ENCODE measurements around the gene RAPGEF4. TPM values are rescaled to one million over a fixed set of nuclear protein-coding genes. Genes with fewer than 3 reads are reported as not detected.

Gene RAPGEF4
- total RNA-seq, 4 donors from 2014 or later = 16.1 to 26.2 (median 21.3) TPM

DNA sequence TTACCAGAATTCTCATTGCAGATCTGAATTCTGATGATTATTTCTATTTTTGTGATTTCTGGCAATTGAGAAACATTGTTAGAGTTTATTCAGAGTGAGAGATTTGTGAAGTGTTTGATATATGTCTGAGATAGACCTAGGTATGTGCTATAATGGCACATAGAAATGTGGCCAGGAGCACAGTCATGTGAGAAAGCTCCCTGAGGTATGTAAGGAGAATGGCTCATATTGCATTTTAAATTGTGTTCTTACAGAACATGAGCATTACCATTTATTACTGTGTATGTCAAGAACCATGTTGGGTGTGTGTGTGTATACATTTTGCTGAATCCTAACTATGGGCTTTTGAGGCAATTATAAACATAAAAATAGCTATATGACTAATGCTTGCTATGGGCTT is 101.2 kb downstream of the RAPGEF4 start:
- Histone ChIP-seq H3K4me3 (no peak overlapping the region), H3K4me1 (no peaks in the 10 kb centered on the region), H3K9me3 (no peaks in the 10 kb centered on the region), H3K36me3 (no peaks in the 10 kb centered on the region), H3K27ac (peak overlapping the region; percentile 23 to 29), H3K27me3 (no peaks in the 10 kb centered on the region)
- no peak for TF ChIP-seq POLR2A (IDR thresholded peaks at IDR 0.05)
- TF ChIP-seq, protein P1, sequence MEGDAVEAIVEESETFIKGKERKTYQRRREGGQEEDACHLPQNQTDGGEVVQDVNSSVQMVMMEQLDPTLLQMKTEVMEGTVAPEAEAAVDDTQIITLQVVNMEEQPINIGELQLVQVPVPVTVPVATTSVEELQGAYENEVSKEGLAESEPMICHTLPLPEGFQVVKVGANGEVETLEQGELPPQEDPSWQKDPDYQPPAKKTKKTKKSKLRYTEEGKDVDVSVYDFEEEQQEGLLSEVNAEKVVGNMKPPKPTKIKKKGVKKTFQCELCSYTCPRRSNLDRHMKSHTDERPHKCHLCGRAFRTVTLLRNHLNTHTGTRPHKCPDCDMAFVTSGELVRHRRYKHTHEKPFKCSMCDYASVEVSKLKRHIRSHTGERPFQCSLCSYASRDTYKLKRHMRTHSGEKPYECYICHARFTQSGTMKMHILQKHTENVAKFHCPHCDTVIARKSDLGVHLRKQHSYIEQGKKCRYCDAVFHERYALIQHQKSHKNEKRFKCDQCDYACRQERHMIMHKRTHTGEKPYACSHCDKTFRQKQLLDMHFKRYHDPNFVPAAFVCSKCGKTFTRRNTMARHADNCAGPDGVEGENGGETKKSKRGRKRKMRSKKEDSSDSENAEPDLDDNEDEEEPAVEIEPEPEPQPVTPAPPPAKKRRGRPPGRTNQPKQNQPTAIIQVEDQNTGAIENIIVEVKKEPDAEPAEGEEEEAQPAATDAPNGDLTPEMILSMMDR (IDR thresholded peaks at IDR 0.05) = no peak
- intact Hi-C loops (cut with DNase I; ENCODE audit: low total_unique reads) = no loop called here
- DNase-seq = no peak

GRCh38 chr2:172839446-172839845 is 103.8 kb downstream of the RAPGEF4 start:
- H3K4me3 ChIP-seq = no peak overlapping the region
- no peak for DNase-seq
- no peaks in the 10 kb centered on the region for H3K4me1 ChIP-seq

GRCh38 chr2:172842511-172843265 is 107.0 kb downstream of the RAPGEF4 start:
- no peak for DNase-seq
- intact Hi-C loops (cut with DNase I; ENCODE audit: low total_unique reads) = no loop called here
- Histone ChIP-seq H3K36me3 (no peaks in the 10 kb centered on the region), H3K27me3 (no peaks in the 10 kb centered on the region), H3K4me3 (no peak overlapping the region), H3K27ac (no peak overlapping the region), H3K4me1 (no peaks in the 10 kb centered on the region), H3K9me3 (no peaks in the 10 kb centered on the region)
- TF ChIP-seq, protein P1 (IDR thresholded peaks at IDR 0.05) = no peak
- no peak for TF ChIP-seq POLR2A (IDR thresholded peaks at IDR 0.05)

More at GRCh38 chr2:172839446-172839845, 103.8 kb downstream of the RAPGEF4 start:
- Histone ChIP-seq H3K9me3 (no peaks in the 10 kb centered on the region), H3K27ac (no peak overlapping the region), H3K36me3 (no peaks in the 10 kb centered on the region), H3K27me3 (no peaks in the 10 kb centered on the region)
- TF ChIP-seq, protein P1 (IDR thresholded peaks at IDR 0.05) = no peak
- TF ChIP-seq POLR2A (IDR thresholded peaks at IDR 0.05) = no peak
- intact Hi-C loops (cut with DNase I; ENCODE audit: low total_unique reads) = no loop called here

DNA sequence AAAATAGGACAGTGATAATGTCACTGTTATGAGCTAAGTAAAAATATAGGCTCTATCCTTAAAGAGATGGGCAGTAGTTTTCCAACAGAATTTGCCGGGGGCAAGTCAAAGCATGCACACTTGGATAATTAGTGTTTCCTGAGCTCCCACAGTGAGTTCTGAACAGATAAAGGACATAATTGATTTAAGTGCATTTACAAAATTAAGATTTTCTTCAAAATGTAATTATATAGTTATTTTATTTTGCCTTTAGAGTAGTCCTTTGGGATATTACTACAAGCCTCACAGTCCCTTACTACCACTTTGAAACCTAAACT is 107.6 kb downstream of the RAPGEF4 start:
- Histone ChIP-seq H3K4me3 (no peak overlapping the region), H3K36me3 (no peaks in the 10 kb centered on the region), H3K4me1 (no peaks in the 10 kb centered on the region), H3K27me3 (no peaks in the 10 kb centered on the region), H3K27ac (no peak overlapping the region), H3K9me3 (no peaks in the 10 kb centered on the region)
- DNase-seq = no peak
- intact Hi-C loops (cut with DNase I; ENCODE audit: low total_unique reads) = no loop called here
- TF ChIP-seq, protein P1 (IDR thresholded peaks at IDR 0.05) = no peak
- no peak for TF ChIP-seq POLR2A (IDR thresholded peaks at IDR 0.05)

GRCh38 chr2:172843902-172844715 is 108.5 kb downstream of the RAPGEF4 start:
- Histone ChIP-seq H3K4me1 (no peaks in the 10 kb centered on the region), H3K36me3 (no peaks in the 10 kb centered on the region), H3K27ac (no peak overlapping the region), H3K27me3 (no peaks in the 10 kb centered on the region), H3K4me3 (no peak overlapping the region), H3K9me3 (no peaks in the 10 kb centered on the region)
- no peak for TF ChIP-seq POLR2A (IDR thresholded peaks at IDR 0.05)
- TF ChIP-seq, protein P1 (IDR thresholded peaks at IDR 0.05) = no peak
- DNase-seq = no peak
- intact Hi-C loops (cut with DNase I; ENCODE audit: low total_unique reads) = no loop called here
